ENCODE measurements around the gene MYO1H.

MYO1H gene

GRCh38 chr12:109487181-109488050 is 139.7 kb downstream of the MYO1H start:
- TF ChIP-seq EZH2 (IDR thresholded peaks at IDR 0.05; ENCODE audit: borderline replicate concordance, low read length), result no peak
- TF ChIP-seq, protein P1, sequence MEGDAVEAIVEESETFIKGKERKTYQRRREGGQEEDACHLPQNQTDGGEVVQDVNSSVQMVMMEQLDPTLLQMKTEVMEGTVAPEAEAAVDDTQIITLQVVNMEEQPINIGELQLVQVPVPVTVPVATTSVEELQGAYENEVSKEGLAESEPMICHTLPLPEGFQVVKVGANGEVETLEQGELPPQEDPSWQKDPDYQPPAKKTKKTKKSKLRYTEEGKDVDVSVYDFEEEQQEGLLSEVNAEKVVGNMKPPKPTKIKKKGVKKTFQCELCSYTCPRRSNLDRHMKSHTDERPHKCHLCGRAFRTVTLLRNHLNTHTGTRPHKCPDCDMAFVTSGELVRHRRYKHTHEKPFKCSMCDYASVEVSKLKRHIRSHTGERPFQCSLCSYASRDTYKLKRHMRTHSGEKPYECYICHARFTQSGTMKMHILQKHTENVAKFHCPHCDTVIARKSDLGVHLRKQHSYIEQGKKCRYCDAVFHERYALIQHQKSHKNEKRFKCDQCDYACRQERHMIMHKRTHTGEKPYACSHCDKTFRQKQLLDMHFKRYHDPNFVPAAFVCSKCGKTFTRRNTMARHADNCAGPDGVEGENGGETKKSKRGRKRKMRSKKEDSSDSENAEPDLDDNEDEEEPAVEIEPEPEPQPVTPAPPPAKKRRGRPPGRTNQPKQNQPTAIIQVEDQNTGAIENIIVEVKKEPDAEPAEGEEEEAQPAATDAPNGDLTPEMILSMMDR (IDR thresholded peaks at IDR 0.05; ENCODE audit: low read length), result no peak
- no peak overlapping the region for H3K27ac ChIP-seq (ENCODE audit: low read depth, low read length, poor library complexity, severe bottlenecking)
- H3K36me3 ChIP-seq (ENCODE audit: insufficient read depth, low read length), result peaks cover 37% of the 10 kb centered on the region; the same call in 1 of the 2 replicates
- no peaks in the 10 kb centered on the region for H3K79me2 ChIP-seq (ENCODE audit: insufficient read depth, low read length)
- no peaks in the 10 kb centered on the region for H3F3A ChIP-seq (ENCODE audit: insufficient read depth, low read length)
- H2AFZ ChIP-seq (ENCODE audit: low read length), result no peak overlapping the region
- H3K9me3 ChIP-seq (ENCODE audit: low read length), result no peaks in the 10 kb centered on the region
- no peak overlapping the region for H3K4me2 ChIP-seq (ENCODE audit: low read length)
- H3K4me3 ChIP-seq (ENCODE audit: low read depth, low read length, poor library complexity, severe bottlenecking), result no peak overlapping the region
- H3K27me3 ChIP-seq (ENCODE audit: insufficient read depth, low read length), result no peaks in the 10 kb centered on the region
- H4K20me1 ChIP-seq (ENCODE audit: insufficient read depth, low read length), result no peaks in the 10 kb centered on the region
- no peaks in the 10 kb centered on the region for H3K9me2 ChIP-seq (ENCODE audit: low read depth, low read length)
- no peaks in the 10 kb centered on the region for H3K4me1 ChIP-seq (ENCODE audit: insufficient read depth, low read length, severe bottlenecking)
- H3K9ac ChIP-seq (ENCODE audit: low read length), result no peak overlapping the region

- Histone ChIP-seq H3K9ac (ENCODE audit: low read length) (no peak overlapping the region), H3K36me3 (ENCODE audit: insufficient read depth, low read length) (peaks cover 37% of the 10 kb centered on the region; the same call in 1 of the 2 replicates), H2AFZ (ENCODE audit: low read length) (no peak overlapping the region)
These were observed 140.5 kb downstream of the MYO1H start for GRCh38 chr12:109488051-109488665.

GRCh38 chr12:109489016-109489954 is 141.6 kb downstream of the MYO1H start:
- Histone ChIP-seq H3K27ac (ENCODE audit: low read depth, low read length, poor library complexity, severe bottlenecking) (no peak overlapping the region), H3K79me2 (ENCODE audit: insufficient read depth, low read length) (no peaks in the 10 kb centered on the region), H3K9ac (ENCODE audit: low read length) (no peak overlapping the region), H3K36me3 (ENCODE audit: insufficient read depth, low read length) (peaks cover 37% of the 10 kb centered on the region; the same call in 1 of the 2 replicates), H4K20me1 (ENCODE audit: insufficient read depth, low read length) (no peaks in the 10 kb centered on the region), H3K27me3 (ENCODE audit: insufficient read depth, low read length) (no peaks in the 10 kb centered on the region), H3F3A (ENCODE audit: insufficient read depth, low read length) (no peaks in the 10 kb centered on the region), H3K9me2 (ENCODE audit: low read depth, low read length) (no peaks in the 10 kb centered on the region), H3K4me3 (ENCODE audit: low read depth, low read length, poor library complexity, severe bottlenecking) (no peak overlapping the region), H3K9me3 (ENCODE audit: low read length) (no peaks in the 10 kb centered on the region), H3K4me2 (ENCODE audit: low read length) (no peak overlapping the region), H2AFZ (ENCODE audit: low read length) (no peak overlapping the region), H3K4me1 (ENCODE audit: insufficient read depth, low read length, severe bottlenecking) (no peaks in the 10 kb centered on the region)
- no peak for TF ChIP-seq EZH2 (IDR thresholded peaks at IDR 0.05; ENCODE audit: borderline replicate concordance, low read length)
- TF ChIP-seq, protein P1 (IDR thresholded peaks at IDR 0.05; ENCODE audit: low read length), result no peak

More at GRCh38 chr12:109488051-109488665, 140.5 kb downstream of the MYO1H start:
- no peak overlapping the region for H3K4me2 ChIP-seq (ENCODE audit: low read length)
- H3K4me1 ChIP-seq (ENCODE audit: insufficient read depth, low read length, severe bottlenecking), result no peaks in the 10 kb centered on the region
- H3K9me2 ChIP-seq (ENCODE audit: low read depth, low read length), result no peaks in the 10 kb centered on the region
- H4K20me1 ChIP-seq (ENCODE audit: insufficient read depth, low read length), result no peaks in the 10 kb centered on the region
- H3K4me3 ChIP-seq (ENCODE audit: low read depth, low read length, poor library complexity, severe bottlenecking), result no peak overlapping the region
- no peaks in the 10 kb centered on the region for H3K9me3 ChIP-seq (ENCODE audit: low read length)
- H3K27me3 ChIP-seq (ENCODE audit: insufficient read depth, low read length), result no peaks in the 10 kb centered on the region
- TF ChIP-seq EZH2 (IDR thresholded peaks at IDR 0.05; ENCODE audit: borderline replicate concordance, low read length), result no peak
- TF ChIP-seq, protein P1 (IDR thresholded peaks at IDR 0.05; ENCODE audit: low read length), result no peak
- H3K27ac ChIP-seq (ENCODE audit: low read depth, low read length, poor library complexity, severe bottlenecking), result no peak overlapping the region
- no peaks in the 10 kb centered on the region for H3K79me2 ChIP-seq (ENCODE audit: insufficient read depth, low read length)
- H3F3A ChIP-seq (ENCODE audit: insufficient read depth, low read length), result no peaks in the 10 kb centered on the region
